NOMO-1 treated with dmso at 0.1 percent for 144 hours (cell line): Measurements from ENCODE around the gene DUSP9.
"Not testable (repeated sequence)": the region's sequence is repeated elsewhere in the genome, so short reads cannot be mapped to it uniquely, and the experiment has no call there.

Source experiments
- DNase-seq: peaks from one replicate; lab custom pipeline; 2025; ENCODE audit not compliant: unreplicated experiment; lab: John Stamatoyannopoulos, UW

The DUSP9 gene

GRCh38 chrX:153670748-153671588 is 24.0 kb downstream of the DUSP9 start:
- DNase-seq: no peak

GRCh38 chrX:153671589-153672530 is 24.9 kb downstream of the DUSP9 start:
- DNase-seq: no peak

- DNase-seq: no peak
These were observed 25.8 kb downstream of the DUSP9 start for GRCh38 chrX:153672531-153673427.

- no peak for DNase-seq
These were observed 26.6 kb downstream of the DUSP9 start, which contains the start of gene PNCK for GRCh38 chrX:153673428-153674218. Gene PNCK (minus strand): TSS chrX:153673813. CDS start chrX:153673076, 737 bp downstream.

GRCh38 chrX:153674219-153674851 is 27.3 kb downstream of the DUSP9 start:
- DNase-seq: no peak

- DNase-seq: no peak
These were observed 34.2 kb downstream of the DUSP9 start for GRCh38 chrX:153681175-153681574.

GRCh38 chrX:153683486-153683885 is 36.5 kb downstream of the DUSP9 start:
- not testable (repeated sequence) for DNase-seq

- no peak for DNase-seq
These were observed 37.6 kb downstream of the DUSP9 start for GRCh38 chrX:153684467-153685155.

GRCh38 chrX:153685156-153685536 is 38.1 kb downstream of the DUSP9 start:
- DNase-seq: no peak

GRCh38 chrX:153685751-153686696 is 39.0 kb downstream of the DUSP9 start:
- DNase-seq: no peak

- DNase-seq: no peak
These were observed 39.7 kb downstream of the DUSP9 start for GRCh38 chrX:153686711-153687110.

GRCh38 chrX:153687121-153688039 is 40.4 kb downstream of the DUSP9 start, which contains the start of gene SLC6A8:
Gene SLC6A8 (plus strand): TSS chrX:153687926. CDS start chrX:153688575, 649 bp downstream.
- peak; percentile 14 for DNase-seq

- DNase-seq: no peak
These were observed 41.1 kb downstream of the DUSP9 start for GRCh38 chrX:153688071-153688470.

GRCh38 chrX:153688506-153688905 is 41.5 kb downstream of the DUSP9 start:
- no peak for DNase-seq

- no peak for DNase-seq
These were observed 42.0 kb downstream of the DUSP9 start for GRCh38 chrX:153688911-153689590.
